GM21381 (cell line): ENCODE results near the gene TMEM176B.
"Not testable (repeated sequence)": the region's sequence is repeated elsewhere in the genome, so short reads cannot be mapped to it uniquely, and the experiment has no call there.

Source experiments
- ATAC-seq: cut with Tn5 transposase; IDR thresholded peaks from one replicate; pipeline ENCODE4 v1.9.1; 2021; ENCODE audit warnings: mild to moderate bottlenecking, moderate library complexity; ENCODE audit not compliant: unreplicated experiment

Gene TMEM176B

GRCh38 chr7:150823484-150824126, 23.4 kb upstream of the TMEM176B start:
- ATAC-seq = no peak

- no peak for ATAC-seq
Observed at GRCh38 chr7:150823043-150823442, 22.9 kb upstream of the TMEM176B start.

- no peak for ATAC-seq
Observed at GRCh38 chr7:150820578-150821198, 20.5 kb upstream of the TMEM176B start.

GRCh38 chr7:150820148-150820547, 20.0 kb upstream of the TMEM176B start:
- no peak for ATAC-seq

GRCh38 chr7:150818971-150819370, 18.8 kb upstream of the TMEM176B start:
- no peak for ATAC-seq

GRCh38 chr7:150814328-150815001, 14.3 kb upstream of the TMEM176B start:
- ATAC-seq = no peak

- not testable (repeated sequence) for ATAC-seq
Observed at GRCh38 chr7:150807616-150808438, 7.7 kb upstream of the TMEM176B start.

- no peak for ATAC-seq
Observed at GRCh38 chr7:150806863-150807262, 6.7 kb upstream of the TMEM176B start.

- ATAC-seq = no peak
Observed at GRCh38 chr7:150806454-150806853, 6.3 kb upstream of the TMEM176B start.

GRCh38 chr7:150805864-150806263, 5.7 kb upstream of the TMEM176B start:
- ATAC-seq = no peak

GRCh38 chr7:150804802-150805201, 4.6 kb upstream of the TMEM176B start:
- ATAC-seq = no peak

- no peak for ATAC-seq
Observed at GRCh38 chr7:150803161-150803860, 3.1 kb upstream of the TMEM176B start.

- no peak for ATAC-seq
Observed at GRCh38 chr7:150801946-150802771, 2.0 kb upstream of the TMEM176B start.

- ATAC-seq = no peak
Observed at GRCh38 chr7:150801242-150801945, 1.2 kb upstream of the TMEM176B start.

- ATAC-seq = no peak
Observed at GRCh38 chr7:150800581-150801241, 547 bp upstream of the TMEM176B start, which contains the start of gene TMEM176A. TMEM176A (plus strand) TSS chr7:150800769; CDS start chr7:150801551, 782 bp downstream.

GRCh38 chr7:150799156-150799555, 1.0 kb downstream of the TMEM176B start:
- no peak for ATAC-seq

- ATAC-seq = no peak
Observed at GRCh38 chr7:150797661-150798060, 2.5 kb downstream of the TMEM176B start.

- ATAC-seq = no peak
Observed at GRCh38 chr7:150793569-150794238, 6.5 kb downstream of the TMEM176B start.
